Heart left ventricle (tissue), 13 donors: ENCODE results near the gene RBM41.

Experiments
- POLR2A ChIP-seq, 2 donors: fragments of 450-650 bp; IDR thresholded peaks; one replicate each; pipeline ENCODE4 v1.6.1; 2017; ENCODE audit warnings: antibody characterized with exemption in 2 of 2, mild to moderate bottlenecking in 2 of 2, moderate library complexity in 2 of 2
- TF ChIP-seq, protein P1 (sequence below), 12 donors: fragments of 200-600 bp; sonication (generic) in 4 of 12; IDR thresholded peaks; one replicate each; pipeline versions ENCODE4 v1.5.0 to v1.8.0; 2018 to 2022; ENCODE audit warnings: antibody characterized with exemption in 12 of 12, mild to moderate bottlenecking in 5 of 12
- donor health status: ischemic (EF 13 %, LVEDD 7.1; RV severe dilation, severe dysfunction).
- donor health status: DM: no; HTN: yes; CAD: no.
- donor health status: DM: no; HTN: no; CAD: no.
- donor health status: ischemic (EF 25% LVEDD 6.9; RV normal size, moderate dysfunction).
- donor health status: ischemic (EF 25% LVEDD 5.7; RV mildly dilated, moderate dysfunction).
- donor health status: ischemic (EF 35%, LVEDD 5.7; RV mildly dilated, moderate dysfunction).
- donor health status: nonischemic (EF 11% LVEDD 7.7; RV severe dilation, severe dysfunction).
- donor health status: DM: yes; HTN: yes; CAD: no.
- donor health status: PGD.
- donor health status: ischemic (EF 29% LVEDD 5.4; RV normal size, mild dysfunction).
- donor health status: nonischemic (EF 23%, LVEDD 6.1; RV moderate dilation, normal function).

DNA sequence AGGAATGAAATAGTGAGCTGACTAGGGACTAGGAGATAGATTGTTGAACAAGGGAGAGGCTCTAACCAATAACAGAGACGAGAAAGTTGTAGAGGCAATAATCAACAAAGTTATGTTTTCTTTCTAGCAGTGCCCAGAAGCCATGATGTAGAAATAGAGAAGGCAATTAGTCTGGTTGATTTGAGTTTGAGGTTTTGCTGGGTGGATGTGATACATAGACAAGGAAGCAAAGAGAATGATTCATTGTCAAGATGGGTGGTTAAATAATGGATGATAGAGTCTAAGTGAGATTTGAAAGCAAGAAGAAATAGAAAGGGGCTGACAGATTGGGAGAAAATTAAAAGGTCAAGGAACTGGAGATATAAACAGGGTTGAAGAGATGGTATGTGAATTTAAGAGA, 11.2 kb downstream of the RBM41 start:
- TF ChIP-seq, protein P1, sequence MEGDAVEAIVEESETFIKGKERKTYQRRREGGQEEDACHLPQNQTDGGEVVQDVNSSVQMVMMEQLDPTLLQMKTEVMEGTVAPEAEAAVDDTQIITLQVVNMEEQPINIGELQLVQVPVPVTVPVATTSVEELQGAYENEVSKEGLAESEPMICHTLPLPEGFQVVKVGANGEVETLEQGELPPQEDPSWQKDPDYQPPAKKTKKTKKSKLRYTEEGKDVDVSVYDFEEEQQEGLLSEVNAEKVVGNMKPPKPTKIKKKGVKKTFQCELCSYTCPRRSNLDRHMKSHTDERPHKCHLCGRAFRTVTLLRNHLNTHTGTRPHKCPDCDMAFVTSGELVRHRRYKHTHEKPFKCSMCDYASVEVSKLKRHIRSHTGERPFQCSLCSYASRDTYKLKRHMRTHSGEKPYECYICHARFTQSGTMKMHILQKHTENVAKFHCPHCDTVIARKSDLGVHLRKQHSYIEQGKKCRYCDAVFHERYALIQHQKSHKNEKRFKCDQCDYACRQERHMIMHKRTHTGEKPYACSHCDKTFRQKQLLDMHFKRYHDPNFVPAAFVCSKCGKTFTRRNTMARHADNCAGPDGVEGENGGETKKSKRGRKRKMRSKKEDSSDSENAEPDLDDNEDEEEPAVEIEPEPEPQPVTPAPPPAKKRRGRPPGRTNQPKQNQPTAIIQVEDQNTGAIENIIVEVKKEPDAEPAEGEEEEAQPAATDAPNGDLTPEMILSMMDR (IDR thresholded peaks at IDR 0.05): no peak
- no peak for TF ChIP-seq POLR2A (IDR thresholded peaks at IDR 0.05)
